Neural cell (in vitro differentiated cells): ENCODE results near the gene STIM1. TPM values are rescaled to one million over a fixed set of nuclear protein-coding genes. Genes with fewer than 3 reads are reported as not detected.

Experiments used
- H2AFZ ChIP-seq: fragments of 200-600, 300-800 bp; sonication (generic), shearing (Covaris generic); 2 replicates; pipeline ENCODE4 v1.6.0; 2014; ENCODE audit warnings: low read depth, mild to moderate bottlenecking, antibody characterized with exemption, low read length, moderate library complexity
- H3F3A ChIP-seq: fragments of 200-600 bp; shearing (Covaris generic); 2 replicates; pipeline ENCODE4 v1.6.1; 2016; ENCODE audit warnings: mild to moderate bottlenecking, moderate library complexity, mixed read lengths, antibody characterized with exemption, low read length; ENCODE audit not compliant: insufficient read depth, poor library complexity, severe bottlenecking
- H3K27ac ChIP-seq: fragments of 200-600, 300-800 bp; sonication (generic), shearing (Covaris generic); 2 replicates; pipeline ENCODE4 v1.5.1; 2014; ENCODE audit warnings: mild to moderate bottlenecking, low read length, moderate library complexity
- H3K27me3 ChIP-seq: fragments of 300-800, 200-600 bp; sonication (generic), shearing (Covaris generic); 2 replicates; pipeline ENCODE4 v1.6.0; 2014; ENCODE audit warnings: mild to moderate bottlenecking, low read depth, low read length, moderate library complexity; ENCODE audit not compliant: insufficient read depth
- H3K36me3 ChIP-seq: fragments of 300-800, 200-600 bp; sonication (generic), shearing (Covaris generic); 2 replicates; pipeline ENCODE4 v1.5.1; 2014; ENCODE audit warnings: mild to moderate bottlenecking, antibody characterized with exemption, low read length, moderate library complexity; ENCODE audit not compliant: insufficient read depth
- H3K4me2 ChIP-seq: fragments of 300-800, 200-600 bp; sonication (generic), shearing (Covaris generic); 2 replicates; pipeline ENCODE4 v1.6.0; 2014; ENCODE audit warnings: mild to moderate bottlenecking, low read length
- H3K4me3 ChIP-seq: fragments of 300-800, 200-600 bp; sonication (generic), shearing (Covaris generic); 2 replicates; pipeline ENCODE4 v1.5.1; 2014; ENCODE audit warnings: mild to moderate bottlenecking, low read length, moderate library complexity
- H3K79me2 ChIP-seq: fragments of 200-600 bp; shearing (Covaris generic); replicated peaks from 2 replicates; pipeline ENCODE4 v1.6.0; 2014; ENCODE audit warnings: mild to moderate bottlenecking, low read length, moderate library complexity; ENCODE audit not compliant: insufficient read depth
- H3K9ac ChIP-seq: fragments of 300-800, 200-600 bp; sonication (generic), shearing (Covaris generic); 2 replicates; pipeline ENCODE4 v1.6.1; 2016; ENCODE audit warnings: mild to moderate bottlenecking, low read length, mixed read lengths
- H3K9me2 ChIP-seq: fragments of 200-600 bp; shearing (Covaris generic); 2 replicates; pipeline ENCODE4 v1.6.1; 2016; ENCODE audit warnings: mild to moderate bottlenecking, low read length, mixed read lengths; ENCODE audit not compliant: insufficient read depth
- H3K9me3 ChIP-seq: fragments of 200-600, 300-800 bp; sonication (generic), shearing (Covaris generic); 2 replicates; pipeline ENCODE4 v1.6.1; 2016; ENCODE audit warnings: mild to moderate bottlenecking, mixed run types, low read length, moderate library complexity, mixed read lengths
- H4K20me1 ChIP-seq: fragments of 200-600 bp; shearing (Covaris generic); 2 replicates; pipeline ENCODE4 v1.6.1; 2016; ENCODE audit warnings: mild to moderate bottlenecking, mixed run types; ENCODE audit not compliant: insufficient read depth
- EP300 ChIP-seq: fragments of 450-650 bp; conservative IDR thresholded peaks from 2 replicates; pipeline ENCODE4 v1.6.1; 2014; ENCODE audit warnings: antibody characterized with exemption, mild to moderate bottlenecking, moderate library complexity; ENCODE audit not compliant: poor library complexity, severe bottlenecking
- EZH2 ChIP-seq: fragments of 200-600, 300-800 bp; shearing (Covaris generic), sonication (generic); IDR thresholded peaks from 2 replicates; pipeline ENCODE4 v1.6.1; 2014; ENCODE audit warnings: antibody characterized with exemption, low read length, borderline replicate concordance, mild to moderate bottlenecking; ENCODE audit not compliant: insufficient read depth, poor library complexity, severe bottlenecking
- MXI1 ChIP-seq: fragments of 450-650 bp; conservative IDR thresholded peaks from 2 replicates; pipeline ENCODE4 v1.6.1; 2014; ENCODE audit warnings: antibody characterized with exemption, mild to moderate bottlenecking; ENCODE audit not compliant: poor library complexity, severe bottlenecking
- POLR2AphosphoS5 ChIP-seq: IDR thresholded peaks from 2 replicates; pipeline ENCODE4 v1.6.1; 2012
- RAD21 ChIP-seq: fragments of 450-650 bp; conservative IDR thresholded peaks from 2 replicates; pipeline ENCODE4 v1.6.1; 2014; ENCODE audit warnings: antibody characterized with exemption, mild to moderate bottlenecking, moderate library complexity
- REST ChIP-seq: IDR thresholded peaks from 2 replicates; pipeline ENCODE4 v1.6.1; 2012; ENCODE audit warnings: borderline replicate concordance
- SMC3 ChIP-seq: fragments of 450-650 bp; conservative IDR thresholded peaks from 2 replicates; pipeline ENCODE4 v1.6.1; 2014; ENCODE audit warnings: antibody characterized with exemption, mild to moderate bottlenecking, moderate library complexity; ENCODE audit not compliant: poor library complexity
- TAF1 ChIP-seq: IDR thresholded peaks from 2 replicates; pipeline ENCODE4 v1.6.1; 2012; ENCODE audit warnings: low read depth
- polyA plus RNA-seq: library from polyadenylated mRNA; depleted of rRNA; stranded (reverse); fragments of >200 nt; gene quantifications from 2 replicates; pipeline ENCODE4 v1.2.3, GENCODE V29; 2014
- TF ChIP-seq, protein P1 (sequence below): fragments of 450-650 bp; IDR thresholded peaks from 2 replicates; pipeline ENCODE4 v1.5.1; 2014; ENCODE audit warnings: antibody characterized with exemption, mild to moderate bottlenecking, moderate library complexity; ENCODE audit not compliant: poor library complexity, severe bottlenecking

STIM1 gene
- polyA plus RNA-seq, 1 donor from 2014 or later = 14.5 TPM

- TF ChIP-seq RAD21 (no peak), SMC3 (no peak), MXI1 (no peak), EP300 (no peak), EZH2 (no peak), REST (no peak), TAF1 (no peak), POLR2AphosphoS5 (no peak)
- TF ChIP-seq, protein P1, sequence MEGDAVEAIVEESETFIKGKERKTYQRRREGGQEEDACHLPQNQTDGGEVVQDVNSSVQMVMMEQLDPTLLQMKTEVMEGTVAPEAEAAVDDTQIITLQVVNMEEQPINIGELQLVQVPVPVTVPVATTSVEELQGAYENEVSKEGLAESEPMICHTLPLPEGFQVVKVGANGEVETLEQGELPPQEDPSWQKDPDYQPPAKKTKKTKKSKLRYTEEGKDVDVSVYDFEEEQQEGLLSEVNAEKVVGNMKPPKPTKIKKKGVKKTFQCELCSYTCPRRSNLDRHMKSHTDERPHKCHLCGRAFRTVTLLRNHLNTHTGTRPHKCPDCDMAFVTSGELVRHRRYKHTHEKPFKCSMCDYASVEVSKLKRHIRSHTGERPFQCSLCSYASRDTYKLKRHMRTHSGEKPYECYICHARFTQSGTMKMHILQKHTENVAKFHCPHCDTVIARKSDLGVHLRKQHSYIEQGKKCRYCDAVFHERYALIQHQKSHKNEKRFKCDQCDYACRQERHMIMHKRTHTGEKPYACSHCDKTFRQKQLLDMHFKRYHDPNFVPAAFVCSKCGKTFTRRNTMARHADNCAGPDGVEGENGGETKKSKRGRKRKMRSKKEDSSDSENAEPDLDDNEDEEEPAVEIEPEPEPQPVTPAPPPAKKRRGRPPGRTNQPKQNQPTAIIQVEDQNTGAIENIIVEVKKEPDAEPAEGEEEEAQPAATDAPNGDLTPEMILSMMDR = no peak
- H2AFZ ChIP-seq = no peak overlapping the region
- no peaks in the 10 kb centered on the region for H3K9me3 ChIP-seq
- H3K27ac ChIP-seq = no peak overlapping the region
- H3K79me2 ChIP-seq = no peaks in the 10 kb centered on the region
- H3K4me2 ChIP-seq = no peak overlapping the region
- H3K9ac ChIP-seq = no peak overlapping the region
- H3F3A ChIP-seq = no peaks in the 10 kb centered on the region
- no peak overlapping the region for H3K4me3 ChIP-seq
- H3K36me3 ChIP-seq = no peaks in the 10 kb centered on the region
- no peaks in the 10 kb centered on the region for H3K27me3 ChIP-seq
- H4K20me1 ChIP-seq = no peaks in the 10 kb centered on the region
- H3K9me2 ChIP-seq = no peaks in the 10 kb centered on the region
These were observed 86.9 kb downstream of the STIM1 start for GRCh38 chr11:3942160-3942955.

DNA sequence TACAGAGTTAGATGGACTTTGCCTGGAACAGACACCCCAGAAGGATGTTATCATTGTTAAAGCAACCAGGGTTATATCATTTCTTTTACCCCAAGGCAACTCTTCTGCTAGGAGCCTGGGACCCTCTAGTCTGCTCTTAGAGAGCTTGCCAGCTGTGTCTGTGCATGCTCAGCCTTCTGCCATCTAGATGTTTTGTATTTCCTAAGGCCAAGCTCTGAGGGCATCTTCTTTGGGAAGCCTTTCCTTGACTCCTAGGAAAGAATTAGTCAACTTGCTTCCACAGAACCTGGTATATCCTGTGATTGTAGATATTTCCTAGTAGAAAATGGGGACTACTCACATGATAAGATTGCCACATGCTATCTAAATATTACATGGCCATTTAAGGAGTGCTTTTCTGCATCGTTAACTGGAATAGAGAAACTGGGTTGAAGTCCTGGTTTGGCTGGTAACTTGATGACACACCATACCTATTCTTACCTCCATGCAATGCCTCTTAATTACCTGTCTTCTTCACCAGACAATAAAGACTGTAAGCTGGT lies 87.6 kb downstream of the STIM1 start:
- Histone ChIP-seq H3K27ac (no peak overlapping the region), H3K4me2 (no peak overlapping the region), H2AFZ (no peak overlapping the region), H3K36me3 (no peaks in the 10 kb centered on the region), H3K9me3 (no peaks in the 10 kb centered on the region), H3K9me2 (no peaks in the 10 kb centered on the region), H4K20me1 (no peaks in the 10 kb centered on the region), H3K27me3 (no peaks in the 10 kb centered on the region), H3K79me2 (no peaks in the 10 kb centered on the region), H3K9ac (no peak overlapping the region), H3F3A (no peaks in the 10 kb centered on the region), H3K4me3 (no peak overlapping the region)
- TF ChIP-seq POLR2AphosphoS5 = no peak
- no peak for TF ChIP-seq SMC3
- no peak for TF ChIP-seq REST
- TF ChIP-seq, protein P1 = no peak
- TF ChIP-seq RAD21 = no peak
